Peyer's patch (tissue), 4 donors: ENCODE measurements around the gene EEF1A1. TPM values are rescaled to one million over a fixed set of nuclear protein-coding genes. Genes with fewer than 3 reads are reported as not detected.

Source experiments
- DNase-seq, 3 donors: peaks; one replicate each; pipeline ENCODE4 v3.0.0-alpha.2; 2017 to 2019
- H3K27ac ChIP-seq, 4 donors: fragments of 200-600 bp; sonication (generic); one replicate each; pipeline ENCODE4 v1.5.1; 2016 to 2019
- H3K27me3 ChIP-seq, 2 donors: fragments of 200-600 bp; sonication (generic); one replicate each; pipeline ENCODE4 v1.5.1; 2019
- H3K36me3 ChIP-seq, 3 donors: fragments of 200-600 bp; sonication (generic); one replicate each; pipeline ENCODE4 v1.5.1; 2016 to 2019
- H3K4me1 ChIP-seq, 4 donors: fragments of 200-600 bp; sonication (generic); one replicate each; pipeline ENCODE4 v1.5.1; 2016 to 2019
- H3K4me3 ChIP-seq, 4 donors: fragments of 200-600 bp; sonication (generic); 1 replicate in 3 of 4; 2 replicates in 1 of 4; pipeline ENCODE4 v1.5.1; 2016 to 2019; ENCODE audit warnings: mild to moderate bottlenecking in 1 of 4
- H3K9me3 ChIP-seq, 4 donors: fragments of 200-600 bp; sonication (generic); one replicate each; pipeline ENCODE4 v1.5.1; 2016 to 2019; ENCODE audit warnings: mild to moderate bottlenecking in 1 of 4
- CTCF ChIP-seq, 6 experiments: fragments of 450-650 bp in 4 of 6; fragments of 200-600 bp in 2 of 6; sonication (generic) in 1 of 6; IDR thresholded peaks; one replicate each; pipeline ENCODE4 v1.5.1; 2017 to 2019; ENCODE audit warnings: antibody characterized with exemption in 6 of 6, mild to moderate bottlenecking in 3 of 6, moderate library complexity in 1 of 6
- POLR2A ChIP-seq, 2 donors: fragments of 450-650 bp; IDR thresholded peaks; one replicate each; pipeline ENCODE4 v1.5.1; 2017; ENCODE audit warnings: antibody characterized with exemption in 2 of 2, mild to moderate bottlenecking in 2 of 2, moderate library complexity in 2 of 2
- small RNA-seq, 2 donors: library from RNA; depleted of rRNA; stranded (forward); fragments of <200 nt; gene quantifications; one replicate each; pipeline ENCODE3, GENCODE V24; 2016
- total RNA-seq, 4 donors: library from RNA; depleted of rRNA; stranded (reverse); fragments of >200 nt; gene quantifications; one replicate each; pipeline ENCODE4 v1.1.0, GENCODE V29; 2016

EEF1A1 gene
- total RNA-seq, 4 donors from 2014 or later = 4,216 to 7,500 (median 5,030) TPM

- DNase-seq = no peak
- Histone ChIP-seq H3K4me3 (no peak overlapping the region), H3K36me3 (peaks cover 0 to 100% (median 3%) of the 10 kb centered on the region in 3 donors), H3K27me3 (no peaks in the 10 kb centered on the region), H3K27ac (peak overlapping the region in 2 of 4 donors; percentile 34 to 68), H3K9me3 (no peaks in the 10 kb centered on the region), H3K4me1 (peaks cover 0 to 8% (median 2%) of the 10 kb centered on the region in 4 donors)
- TF ChIP-seq CTCF (IDR thresholded peaks at IDR 0.05) = no peak
- TF ChIP-seq POLR2A (IDR thresholded peaks at IDR 0.05) = no peak
Measured at GRCh38 chr6:73471686-73472290, 49.0 kb downstream of the EEF1A1 start.

Small RNA genes lying within 50 kb of the gene (small RNA-seq; reads per million reads assigned to genes)
- gene AL603910.2 (0 reads per million in 2 donors), gene RN7SL827P (0 to 0.06 reads per million in 2 donors)

Other genes starting within 250 kb of the EEF1A1 start
- gene DPPA5, start 166.8 kb downstream of the EEF1A1 start, total RNA-seq = not detected
- gene KHDC3L, start 158.4 kb downstream of the EEF1A1 start, total RNA-seq = not detected
- gene OOEP, start 151.1 kb downstream of the EEF1A1 start, total RNA-seq = not detected
- 1 to 10 TPM in 1 of 4 donors, under 1 TPM in 1, not detected in 2; 0.57 to 4.9 TPM for gene DDX43, start 126.2 kb downstream of the EEF1A1 start, total RNA-seq
- gene CGAS, start 68.7 kb downstream of the EEF1A1 start, total RNA-seq = 1 to 10 TPM; 3.4 to 8.3 (median 4.3) TPM
- gene MTO1, start 59.3 kb downstream of the EEF1A1 start, total RNA-seq = 100 to 1,000 TPM in 1 of 4 donors, 10 to 100 TPM in 3; 29.2 to 115 (median 43.0) TPM
- 10 to 100 TPM in 3 of 4 donors, 1 to 10 TPM in 1; 6.6 to 49.7 (median 26.3) TPM for gene SLC17A5, start 133.0 kb upstream of the EEF1A1 start, total RNA-seq
- gene CD109, start 175.2 kb upstream of the EEF1A1 start, total RNA-seq = 1 to 10 TPM; 1.4 to 3.2 (median 2.2) TPM